HEK293T (cell line): ENCODE measurements around the gene RNASEH2B.

Experiments
- CTCF ChIA-PET: fragments of 350-600 bp; formaldehyde crosslinking; extraction: SDS; loops from one replicate; lab custom pipeline; 2021; ENCODE audit warnings: antibody characterized with exemption, inconsistent platforms; lab: Yijun Ruan, JAX
- POLR2A ChIA-PET: fragments of 350-600 bp; formaldehyde crosslinking; extraction: SDS; loops from one replicate; lab custom pipeline; 2020; ENCODE audit warnings: antibody characterized with exemption, inconsistent platforms; lab: Yijun Ruan, JAX
- DNase-seq: peaks from one replicate; pipeline ENCODE4 v3.0.0; 2012; ENCODE audit warnings: mixed read lengths; ENCODE audit errors: extremely low spot score
- ARNT ChIP-seq: fragments of 450-650 bp; IDR thresholded peaks from 2 replicates; pipeline ENCODE4 v1.6.1; 2017; ENCODE audit warnings: mild to moderate bottlenecking
- BHLHE40 ChIP-seq: fragments of 450-650 bp; IDR thresholded peaks from 2 replicates; pipeline ENCODE4 v1.6.1; 2016; ENCODE audit warnings: mild to moderate bottlenecking, moderate library complexity, borderline replicate concordance
- CTBP1 ChIP-seq: fragments of 450-650 bp; IDR thresholded peaks from 2 replicates; pipeline ENCODE4 v1.6.1; 2016; ENCODE audit warnings: borderline replicate concordance
- ELF4 ChIP-seq: fragments of 450-650 bp; IDR thresholded peaks from 2 replicates; pipeline ENCODE4 v1.6.1; 2017; ENCODE audit warnings: antibody characterized with exemption
- FOXA1 ChIP-seq: fragments of 450-650 bp; IDR thresholded peaks from 2 replicates; pipeline ENCODE4 v1.6.1; 2016; ENCODE audit warnings: mild to moderate bottlenecking
- FOXK2 ChIP-seq: fragments of 450-650 bp; IDR thresholded peaks from 2 replicates; pipeline ENCODE4 v1.6.1; 2016; ENCODE audit warnings: mild to moderate bottlenecking
- FOXM1 ChIP-seq: fragments of 450-650 bp; IDR thresholded peaks from 2 replicates; pipeline ENCODE4 v1.6.1; 2017; ENCODE audit warnings: mild to moderate bottlenecking, borderline replicate concordance
- HDGF ChIP-seq: fragments of 450-650 bp; IDR thresholded peaks from 2 replicates; pipeline ENCODE4 v1.6.1; 2017; ENCODE audit warnings: antibody characterized with exemption, borderline replicate concordance
- L3MBTL2 ChIP-seq: fragments of 450-650 bp; conservative IDR thresholded peaks from 2 replicates; pipeline ENCODE4 v1.6.1; 2016; ENCODE audit warnings: mild to moderate bottlenecking
- LEF1 ChIP-seq: fragments of 450-650 bp; IDR thresholded peaks from 2 replicates; pipeline ENCODE4 v1.6.1; 2017; ENCODE audit warnings: mild to moderate bottlenecking, borderline replicate concordance
- NFRKB ChIP-seq: fragments of 450-650 bp; IDR thresholded peaks from 2 replicates; pipeline ENCODE4 v1.6.1; 2016; ENCODE audit warnings: mild to moderate bottlenecking, moderate library complexity
- PKNOX1 ChIP-seq: fragments of 450-650 bp; IDR thresholded peaks from 2 replicates; pipeline ENCODE4 v1.6.1; 2016
- SP1 ChIP-seq: fragments of 450-650 bp; IDR thresholded peaks from 2 replicates; pipeline ENCODE4 v1.6.1; 2017
- SUZ12 ChIP-seq: fragments of 450-650 bp; IDR thresholded peaks from 2 replicates; pipeline ENCODE4 v1.6.1; 2016; ENCODE audit warnings: mild to moderate bottlenecking
- TARDBP ChIP-seq: fragments of 450-650 bp; IDR thresholded peaks from 2 replicates; pipeline ENCODE4 v1.6.1; 2016
- ZNF384 ChIP-seq: fragments of 450-650 bp; IDR thresholded peaks from 2 replicates; pipeline ENCODE4 v1.6.1; 2016

The RNASEH2B gene

GRCh38 chr13:50940509-50940908 is 30.9 kb downstream of the RNASEH2B start:
- TF ChIP-seq CTBP1 (no peak), TARDBP (no peak), NFRKB (no peak), ARNT (no peak), HDGF (no peak), ZNF384 (no peak), ELF4 (no peak)
- DNase-seq: no peak
- ChIA-PET CTCF (no interaction called here), POLR2A (no interaction called here)

DNA sequence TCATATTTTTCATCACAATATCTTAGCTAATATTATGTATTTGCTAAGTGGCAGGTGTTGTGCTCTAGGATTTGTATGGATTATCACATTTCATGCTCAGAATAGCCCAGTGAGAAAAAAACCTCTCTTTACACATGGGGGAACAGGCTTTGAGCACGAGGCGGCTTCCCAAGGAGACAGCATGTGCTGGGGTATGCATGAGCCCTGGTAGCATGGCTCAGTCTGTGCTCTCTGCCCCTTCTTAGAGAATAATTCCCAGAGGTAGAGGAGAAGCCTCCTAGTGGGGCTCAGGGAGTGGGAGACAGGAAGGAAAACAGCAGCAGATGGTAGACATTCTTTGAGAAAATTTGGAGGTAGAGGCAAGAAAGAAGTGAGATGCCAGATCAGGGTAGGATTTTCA is 31.6 kb downstream of the RNASEH2B start:
- TF ChIP-seq SUZ12: no peak
- no peak for TF ChIP-seq NFRKB
- no peak for TF ChIP-seq ELF4
- ChIA-PET CTCF (no interaction called here), POLR2A (no interaction called here)
- no peak for DNase-seq

GRCh38 chr13:50942630-50943311 is 33.2 kb downstream of the RNASEH2B start:
- no peak for TF ChIP-seq BHLHE40
- no peak for TF ChIP-seq SP1
- no peak for TF ChIP-seq NFRKB
- DNase-seq: no peak
- ChIA-PET CTCF (no interaction called here), POLR2A (no interaction called here)

DNA sequence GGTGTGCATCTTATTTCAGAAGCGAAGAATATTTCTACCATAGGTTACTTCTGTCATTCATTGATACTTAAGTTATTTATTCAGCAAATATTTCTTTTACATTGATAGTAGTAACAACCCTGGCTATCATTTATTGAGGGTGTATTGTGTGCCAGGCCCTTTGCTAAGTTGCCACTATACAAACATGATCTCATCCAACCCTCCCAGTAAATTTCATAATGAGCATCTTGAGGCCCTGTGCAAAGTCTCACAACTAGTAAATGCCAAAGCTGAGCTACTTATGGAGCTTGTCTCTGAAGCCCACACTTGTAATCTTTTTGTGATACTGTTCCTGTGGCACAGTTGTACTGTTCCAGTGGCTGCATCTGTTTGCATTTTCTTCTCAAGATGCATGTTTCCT is 36.1 kb downstream of the RNASEH2B start:
- no peak for DNase-seq
- TF ChIP-seq L3MBTL2: no peak
- no peak for TF ChIP-seq FOXM1
- no peak for TF ChIP-seq ZNF384
- no peak for TF ChIP-seq BHLHE40
- no peak for TF ChIP-seq PKNOX1
- no peak for TF ChIP-seq SP1
- TF ChIP-seq SUZ12: no peak
- TF ChIP-seq TARDBP: no peak
- no peak for TF ChIP-seq ARNT
- TF ChIP-seq NFRKB: no peak
- no peak for TF ChIP-seq ELF4
- TF ChIP-seq LEF1: no peak
- no peak for TF ChIP-seq FOXK2
- no peak for TF ChIP-seq CTBP1
- TF ChIP-seq FOXA1: no peak
- no peak for TF ChIP-seq HDGF
- ChIA-PET POLR2A (no interaction called here), CTCF (no interaction called here)

DNA sequence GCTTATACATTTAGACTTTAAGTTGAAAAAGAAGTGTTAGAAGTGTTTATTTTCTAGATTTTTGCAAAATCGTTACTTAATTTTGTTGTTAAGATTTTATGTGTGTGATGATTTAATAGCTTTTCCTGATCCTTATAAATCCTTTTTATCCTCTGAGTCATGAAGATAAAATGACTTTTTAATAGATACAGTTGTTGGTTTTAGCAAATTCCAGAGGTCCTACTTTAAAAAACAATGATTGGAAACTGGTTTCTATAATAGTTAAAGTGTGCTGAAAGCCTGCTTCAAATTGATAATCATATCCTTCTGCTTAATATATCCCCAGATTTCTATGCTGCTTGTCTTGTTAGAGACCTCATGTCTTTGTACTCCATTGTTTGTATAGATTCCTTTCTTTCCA is 39.0 kb downstream of the RNASEH2B start:
- CTCF ChIA-PET: no interaction called here
- DNase-seq: no peak
- POLR2A ChIA-PET: no interaction called here
- TF ChIP-seq ARNT: no peak
- no peak for TF ChIP-seq CTBP1
- no peak for TF ChIP-seq BHLHE40
- no peak for TF ChIP-seq FOXM1
- no peak for TF ChIP-seq ZNF384
- no peak for TF ChIP-seq LEF1
- no peak for TF ChIP-seq FOXA1
- TF ChIP-seq NFRKB: no peak

- no peak for DNase-seq
- POLR2A ChIA-PET: no interaction called here
- TF ChIP-seq NFRKB (no peak), SUZ12 (no peak), PKNOX1 (no peak)
- CTCF ChIA-PET: no interaction called here
These were observed 41.3 kb downstream of the RNASEH2B start for GRCh38 chr13:50950849-50951248.

DNA sequence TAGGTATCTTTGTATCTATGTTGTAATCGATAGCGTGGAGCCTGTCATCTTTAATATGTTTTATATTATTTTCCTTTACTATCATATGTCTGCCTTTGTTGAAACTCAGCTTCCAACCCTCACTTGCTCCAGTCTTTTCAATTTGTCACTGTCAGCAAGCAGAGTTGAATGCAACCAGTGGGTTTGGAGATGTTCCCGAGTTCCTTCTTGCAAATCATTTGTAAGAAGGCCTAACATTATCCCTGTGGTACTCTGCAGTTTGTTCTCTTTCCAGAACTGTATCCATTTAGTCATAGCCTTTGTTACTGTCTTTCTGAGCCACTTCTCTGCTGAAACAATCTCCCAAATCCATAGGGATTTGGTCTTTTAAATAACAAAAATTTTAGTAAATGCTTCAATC is 41.8 kb downstream of the RNASEH2B start:
- POLR2A ChIA-PET: no interaction called here
- CTCF ChIA-PET: no interaction called here
- TF ChIP-seq ARNT: no peak
- TF ChIP-seq SP1: no peak
- TF ChIP-seq ELF4: no peak
- TF ChIP-seq FOXM1: no peak
- no peak for TF ChIP-seq BHLHE40
- no peak for TF ChIP-seq LEF1
- no peak for TF ChIP-seq ZNF384
- TF ChIP-seq FOXA1: no peak
- no peak for TF ChIP-seq HDGF
- no peak for DNase-seq

DNA sequence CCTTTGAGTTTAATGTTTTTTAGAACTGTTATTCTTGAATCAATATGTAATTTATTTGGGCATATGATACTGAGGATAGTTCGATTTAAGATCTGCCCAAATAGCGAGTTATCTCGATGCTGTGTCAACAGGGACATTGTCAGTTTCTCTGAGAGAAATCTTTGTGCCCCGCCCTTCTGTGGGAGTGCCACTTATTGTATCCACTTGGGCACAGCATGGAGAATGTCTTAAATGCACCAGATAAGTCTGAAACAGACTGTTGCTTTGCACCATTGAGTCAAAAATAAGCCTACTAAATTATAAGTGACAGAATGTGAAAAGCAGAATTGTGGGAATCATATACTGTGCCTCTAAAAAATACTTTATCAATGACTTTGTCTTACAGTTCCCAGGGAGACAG is 45.6 kb downstream of the RNASEH2B start:
- ChIA-PET CTCF (no interaction called here), POLR2A (no interaction called here)
- DNase-seq: no peak
- no peak for TF ChIP-seq FOXM1
- TF ChIP-seq SUZ12: no peak
- no peak for TF ChIP-seq ELF4
- TF ChIP-seq SP1: no peak
- no peak for TF ChIP-seq PKNOX1
- TF ChIP-seq NFRKB: no peak
- no peak for TF ChIP-seq ARNT
- TF ChIP-seq ZNF384: no peak
- no peak for TF ChIP-seq BHLHE40
- no peak for TF ChIP-seq FOXA1
- TF ChIP-seq L3MBTL2: no peak
- TF ChIP-seq LEF1: no peak
- TF ChIP-seq HDGF: no peak
- TF ChIP-seq CTBP1: no peak
- no peak for TF ChIP-seq TARDBP
- TF ChIP-seq FOXK2: no peak
